22Rv1 (cell line): ENCODE measurements around the gene ZBTB20.

Source experiments
- ZFX ChIP-seq: fragments of 450-650 bp; IDR thresholded peaks from 2 replicates; pipeline ENCODE4 v1.6.1; 2017; ENCODE audit warnings: antibody characterized with exemption, borderline replicate concordance
- TF ChIP-seq, protein P1 (sequence below): fragments of 450-650 bp; IDR thresholded peaks from 2 replicates; pipeline ENCODE4 v1.5.1; 2017; ENCODE audit warnings: mild to moderate bottlenecking

- no peak for TF ChIP-seq ZFX
- TF ChIP-seq, protein P1, sequence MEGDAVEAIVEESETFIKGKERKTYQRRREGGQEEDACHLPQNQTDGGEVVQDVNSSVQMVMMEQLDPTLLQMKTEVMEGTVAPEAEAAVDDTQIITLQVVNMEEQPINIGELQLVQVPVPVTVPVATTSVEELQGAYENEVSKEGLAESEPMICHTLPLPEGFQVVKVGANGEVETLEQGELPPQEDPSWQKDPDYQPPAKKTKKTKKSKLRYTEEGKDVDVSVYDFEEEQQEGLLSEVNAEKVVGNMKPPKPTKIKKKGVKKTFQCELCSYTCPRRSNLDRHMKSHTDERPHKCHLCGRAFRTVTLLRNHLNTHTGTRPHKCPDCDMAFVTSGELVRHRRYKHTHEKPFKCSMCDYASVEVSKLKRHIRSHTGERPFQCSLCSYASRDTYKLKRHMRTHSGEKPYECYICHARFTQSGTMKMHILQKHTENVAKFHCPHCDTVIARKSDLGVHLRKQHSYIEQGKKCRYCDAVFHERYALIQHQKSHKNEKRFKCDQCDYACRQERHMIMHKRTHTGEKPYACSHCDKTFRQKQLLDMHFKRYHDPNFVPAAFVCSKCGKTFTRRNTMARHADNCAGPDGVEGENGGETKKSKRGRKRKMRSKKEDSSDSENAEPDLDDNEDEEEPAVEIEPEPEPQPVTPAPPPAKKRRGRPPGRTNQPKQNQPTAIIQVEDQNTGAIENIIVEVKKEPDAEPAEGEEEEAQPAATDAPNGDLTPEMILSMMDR: no peak
Measured at GRCh38 chr3:114758831-114759699, 388.0 kb downstream of the ZBTB20 start.
